Epithelial cell of esophagus (primary cell): ENCODE results near the gene NFU1.
"Not testable (repeated sequence)": the region's sequence is repeated elsewhere in the genome, so short reads cannot be mapped to it uniquely, and the experiment has no call there.

Experiments used
- DNase-seq: peaks from one replicate; pipeline ENCODE4 v3.0.0; 2010; ENCODE audit warnings: low read depth
- H3K4me3 ChIP-seq: 2 replicates; pipeline ENCODE4 v1.5.1; 2011; ENCODE audit warnings: mild to moderate bottlenecking, low read length, control low read depth
- CTCF ChIP-seq: IDR thresholded peaks from 2 replicates; pipeline ENCODE4 v1.5.1; 2011; ENCODE audit warnings: low read depth, mild to moderate bottlenecking, low read length, control low read depth, inconsistent platforms; ENCODE audit not compliant: insufficient read depth; ENCODE audit errors: missing control alignments

The NFU1 gene

GRCh38 chr2:69434753-69435152 lies 2.5 kb downstream of the NFU1 start:
- H3K4me3 ChIP-seq: no peak overlapping the region
- no peak for DNase-seq
- no peak for TF ChIP-seq CTCF

- no peak overlapping the region for H3K4me3 ChIP-seq
- no peak for DNase-seq
- TF ChIP-seq CTCF: no peak
These were observed 7.6 kb downstream of the NFU1 start for GRCh38 chr2:69429491-69430183.

- DNase-seq: no peak
- no peak overlapping the region for H3K4me3 ChIP-seq
- no peak for TF ChIP-seq CTCF
These were observed 8.3 kb downstream of the NFU1 start for GRCh38 chr2:69428981-69429380.

- no peak for TF ChIP-seq CTCF
- no peak for DNase-seq
- H3K4me3 ChIP-seq: no peak overlapping the region
These were observed 12.8 kb downstream of the NFU1 start for GRCh38 chr2:69424419-69424818.

- TF ChIP-seq CTCF: no peak
- H3K4me3 ChIP-seq: no peak overlapping the region
These were observed 15.0 kb downstream of the NFU1 start for GRCh38 chr2:69422198-69422597.

GRCh38 chr2:69419111-69419510 lies 18.1 kb downstream of the NFU1 start:
- not testable (repeated sequence) for DNase-seq, H3K4me3 ChIP-seq

More at GRCh38 chr2:69422198-69422597, 15.0 kb downstream of the NFU1 start:
- no peak for DNase-seq

- H3K4me3 ChIP-seq: no peak overlapping the region
- DNase-seq: no peak
- no peak for TF ChIP-seq CTCF
These were observed 21.1 kb downstream of the NFU1 start for GRCh38 chr2:69416147-69416546.
